ENCODE data around the gene A2M. TPM values are rescaled to one million over a fixed set of nuclear protein-coding genes. Genes with fewer than 3 reads are reported as not detected.

A2M gene
- total and polyA plus RNA-seq, 9 of the 15 experiments (the other 6 are each of a cell fraction or from before 2014, with no cell fraction given), result 0.08 to 2.3 TPM; not detected in 7

- no peaks in the 10 kb centered on the region for H3K4me1 ChIP-seq (replicated peaks in 1 of 2; ENCODE audit: control insufficient read depth in 2 of 2, insufficient read depth in 2 of 2, low read length in 2 of 2)
- H2AFZ ChIP-seq (ENCODE audit: low read depth, low read length), result no peak overlapping the region
- WGBS (ENCODE audit: insufficient coverage, low coverage, missing lambda C conversion rate), result 4% methylated on average over 2 of the region's 2 CpGs
- H3K9ac ChIP-seq (ENCODE audit: insufficient read depth in 1 of 2, low read depth in 2 of 2, low read length in 2 of 2), result no peak overlapping the region
- no peaks in the 10 kb centered on the region; the same call in 1 of the 2 replicates for H3K9me3 ChIP-seq (replicated peaks; ENCODE audit: control insufficient read depth, insufficient read depth, low read depth, low read length)
- no peaks in the 10 kb centered on the region for H4K20me1 ChIP-seq (replicated peaks; ENCODE audit: control insufficient read depth, insufficient read depth, low read length)
- no TSS peak for BruUV-seq (replicated peaks)
- intact Hi-C loops (cut with micrococcal nuclease) (no loop called here), in situ Hi-C loops (cut with MboI) (no loop called here)
- FAIRE-seq (no peak), ATAC-seq (no peak), DNase-seq (ENCODE audit: extremely low read depth in 1 of 4, low spot score in 3 of 4) (no peak)
- no peaks in the 10 kb centered on the region for H3K27me3 ChIP-seq (ENCODE audit: control insufficient read depth in 2 of 2, insufficient read depth in 2 of 2, low read length in 2 of 2)
- no peak overlapping the region for H3K4me2 ChIP-seq (ENCODE audit: insufficient read depth, low read length)
- H3K27ac ChIP-seq (ENCODE audit: extremely low read depth, low read depth, low read length), result no peak overlapping the region
- H3K4me3 ChIP-seq, result no peak overlapping the region
- no peaks in the 10 kb centered on the region for H3K9me1 ChIP-seq (ENCODE audit: control insufficient read depth, insufficient read depth, low read length)
- H3K36me3 ChIP-seq (ENCODE audit: control insufficient read depth, insufficient read depth, low read length), result no peaks in the 10 kb centered on the region
- CTCF ChIA-PET (ENCODE audit: low intra/inter-chr PET ratio), result no interaction called here
- POLR2A ChIA-PET, result no interaction called here
- TF ChIP-seq CTBP1 (IDR thresholded peaks at IDR 0.05; ENCODE audit: borderline replicate concordance), result no peak
- no peak for TF ChIP-seq IFI16 (CRISPR knock-in tag; IDR thresholded peaks at IDR 0.05)
- no peak for TF ChIP-seq TAF9B (IDR thresholded peaks at IDR 0.05; ENCODE audit: partially characterized antibody)
- no peak for TF ChIP-seq HMG20B (CRISPR knock-in tag; IDR thresholded peaks at IDR 0.05)
- no peak for TF ChIP-seq PHB2 (IDR thresholded peaks at IDR 0.05; ENCODE audit: low read depth)
- no peak for TF ChIP-seq ZC3H8 (IDR thresholded peaks at IDR 0.05)
- no peak for TF ChIP-seq TAF15 (IDR thresholded peaks at IDR 0.05; ENCODE audit: low read depth, low read length)
- no peak for TF ChIP-seq FUS (optimal IDR thresholded peaks at IDR 0.05; ENCODE audit: low read depth, low read length)
- no peak for TF ChIP-seq ZNF699 (CRISPR knock-in tag; IDR thresholded peaks at IDR 0.05; ENCODE audit: insufficient replicate concordance)
- no peak for TF ChIP-seq ZBTB5 (IDR thresholded peaks at IDR 0.05)
- no peak for TF ChIP-seq ARID3B (CRISPR knock-in tag; IDR thresholded peaks at IDR 0.05; ENCODE audit: borderline replicate concordance)
- no peak for TF ChIP-seq TEAD4 (IDR thresholded peaks at IDR 0.05; ENCODE audit: low read length)
- TF ChIP-seq TEAD4 (CRISPR knock-in tag; IDR thresholded peaks at IDR 0.05; ENCODE audit: borderline replicate concordance), result no peak
- TF ChIP-seq RFX1 (IDR thresholded peaks at IDR 0.05), result no peak
- TF ChIP-seq DLX4 (CRISPR knock-in tag; IDR thresholded peaks at IDR 0.05), result no peak
- TF ChIP-seq PHF21A (IDR thresholded peaks at IDR 0.05; ENCODE audit: borderline replicate concordance, low read depth), result no peak
- no peak for TF ChIP-seq ATF1 (CRISPR knock-in tag; IDR thresholded peaks at IDR 0.05)
- TF ChIP-seq ATF1 (tag; IDR thresholded peaks at IDR 0.05), result no peak
- TF ChIP-seq E2F4 (CRISPR knock-in tag; IDR thresholded peaks at IDR 0.05; ENCODE audit: low read depth), result no peak
- TF ChIP-seq ZNF764 (CRISPR knock-in tag; IDR thresholded peaks at IDR 0.05; ENCODE audit: low read depth), result no peak
- no peak for TF ChIP-seq ZNF354B (CRISPR knock-in tag; IDR thresholded peaks at IDR 0.05)
- TF ChIP-seq GTF2F1 (IDR thresholded peaks at IDR 0.05; ENCODE audit: low read depth, low read length), result no peak
- H3K79me2 ChIP-seq (ENCODE audit: control insufficient read depth, insufficient read depth, low read length), result no peaks in the 10 kb centered on the region
These were observed 31.7 kb upstream of the A2M start for GRCh38 chr12:9147461-9147860.

Data from K562 (cell line).